Gastrocnemius medialis (tissue), 4 donors: ENCODE measurements around the gene SEMA4G. TPM values are rescaled to one million over a fixed set of nuclear protein-coding genes. Genes with fewer than 3 reads are reported as not detected.
"Not testable (repeated sequence)": the region's sequence is repeated elsewhere in the genome, so short reads cannot be mapped to it uniquely, and the experiment has no call there.

Experiments
- ATAC-seq, 2 donors: fragments of 150-250 bp; one replicate each; pipeline ENCODE4 v1.9.1; 2016
- DNase-seq, 2 donors: peaks; one replicate each; pipeline ENCODE4 v3.0.0-alpha.2; 2019
- H3K27ac ChIP-seq, 4 donors: fragments of 200-600 bp; sonication (generic); 1 replicate in 1 of 4; 2 replicates in 3 of 4; pipeline ENCODE4 v1.5.1; 2016 to 2018; ENCODE audit warnings: mild to moderate bottlenecking in 2 of 4, moderate library complexity in 1 of 4
- H3K27me3 ChIP-seq, 3 donors: fragments of 200-600 bp; sonication (generic) in 2 of 3; 1 replicate in 1 of 3; 2 replicates in 2 of 3; pipeline versions ENCODE4 v1.5.1 to v1.6.0; 2016 to 2019; ENCODE audit warnings: mild to moderate bottlenecking in 1 of 3, moderate library complexity in 1 of 3
- H3K36me3 ChIP-seq, 2 donors: fragments of 200-600 bp; sonication (generic) in 1 of 2; one replicate each; pipeline ENCODE4 v1.5.1; 2017 to 2018
- H3K4me1 ChIP-seq, 2 donors: fragments of 200-600 bp; sonication (generic) in 1 of 2; one replicate each; pipeline ENCODE4 v1.5.1; 2016 to 2017; ENCODE audit warnings: mild to moderate bottlenecking in 2 of 2
- H3K4me3 ChIP-seq, 4 donors: fragments of 200-600 bp; sonication (generic) in 3 of 4; 1 replicate in 1 of 4; 2 replicates in 3 of 4; pipeline ENCODE4 v1.5.1; 2016 to 2019; ENCODE audit warnings: mild to moderate bottlenecking in 2 of 4
- H3K9me3 ChIP-seq, 3 donors: fragments of 200-600 bp; sonication (generic) in 2 of 3; 1 replicate in 1 of 3; 2 replicates in 2 of 3; pipeline ENCODE4 v1.5.1; 2016 to 2019
- POLR2A ChIP-seq, 2 donors: fragments of 450-650 bp; IDR thresholded peaks; one replicate each; pipeline ENCODE4 v1.6.1; 2017; ENCODE audit warnings: antibody characterized with exemption in 2 of 2, mild to moderate bottlenecking in 2 of 2, moderate library complexity in 2 of 2
- in situ Hi-C, 4 donors: fragments of 200-750 bp; cut with MboI; loops; one replicate each; pipeline versions ENCODE4 v1.15.0 to v1.8.0; 2017; ENCODE audit warnings: low sequenced_read_pairs in 4 of 4
- intact Hi-C: fragments of 100-400 bp; cut with DNase I; formaldehyde crosslinking; loops from one replicate; pipeline ENCODE4 v1.15.1; 2023; ENCODE audit warnings: low total_unique reads
- total RNA-seq, 4 donors: library from RNA; depleted of rRNA; stranded (reverse); fragments of >200 nt; gene quantifications; one replicate each; pipeline versions ENCODE4 v1.1.0 to v1.2.3, GENCODE V29; 2016
- TF ChIP-seq, protein P1 (sequence below), 5 experiments: fragments of 450-650 bp in 3 of 5; fragments of 200-600 bp in 2 of 5; sonication (generic) in 2 of 5; IDR thresholded peaks in 4 of 5; conservative IDR thresholded peaks in 1 of 5; 1 replicate in 4 of 5; 2 replicates in 1 of 5; pipeline ENCODE4 v1.5.1; 2016 to 2019; ENCODE audit warnings: antibody characterized with exemption in 5 of 5, mild to moderate bottlenecking in 3 of 5, moderate library complexity in 3 of 5

SEMA4G gene
- total RNA-seq, 4 donors from 2014 or later, result 0.46 to 1.1 (median 0.52) TPM

DNA sequence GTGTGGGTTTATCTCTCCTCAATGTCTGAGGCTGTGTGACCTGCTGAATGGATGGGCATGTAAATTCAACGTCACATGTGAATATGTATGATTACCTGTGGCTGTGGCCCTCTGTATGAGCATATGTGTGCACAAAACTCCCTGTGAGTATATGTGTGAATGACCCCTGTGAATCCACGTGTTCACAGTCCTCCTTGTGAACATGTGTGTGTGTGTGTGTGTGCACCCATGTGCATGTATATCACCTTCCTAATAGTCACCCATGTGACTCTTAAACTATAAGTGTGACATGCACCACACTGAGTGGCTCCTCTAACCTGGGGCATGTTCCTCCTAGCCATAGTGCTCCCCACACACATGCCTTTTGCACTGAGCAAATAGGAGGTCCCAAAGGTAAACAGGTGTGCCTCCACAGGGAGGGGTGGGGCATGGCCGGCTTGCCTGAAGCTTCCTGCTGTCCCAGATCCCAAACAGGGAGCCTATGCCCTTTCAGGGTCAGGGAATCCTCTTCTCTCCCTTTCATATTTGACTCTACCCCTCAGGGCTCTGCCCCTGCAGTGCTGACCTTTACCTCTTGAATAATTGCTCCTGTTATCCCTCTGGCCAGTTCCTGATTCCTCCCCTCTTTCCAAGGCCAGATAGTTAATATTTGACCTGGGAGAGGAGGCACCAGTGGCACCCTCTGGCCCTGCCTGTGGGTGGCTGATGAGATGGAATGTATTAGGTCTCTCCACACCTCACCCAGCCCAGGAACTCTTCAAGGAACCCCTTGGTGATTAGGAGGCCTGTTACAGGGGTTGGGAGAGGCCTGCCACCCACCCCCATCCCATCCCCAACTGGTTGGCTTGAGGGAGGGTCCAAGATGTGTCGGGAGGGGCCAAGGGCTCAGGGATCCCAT is 1.9 kb downstream of the SEMA4G start:
- no peaks in the 10 kb centered on the region for H3K36me3 ChIP-seq
- TF ChIP-seq POLR2A (IDR thresholded peaks at IDR 0.05), result no peak
- TF ChIP-seq, protein P1, sequence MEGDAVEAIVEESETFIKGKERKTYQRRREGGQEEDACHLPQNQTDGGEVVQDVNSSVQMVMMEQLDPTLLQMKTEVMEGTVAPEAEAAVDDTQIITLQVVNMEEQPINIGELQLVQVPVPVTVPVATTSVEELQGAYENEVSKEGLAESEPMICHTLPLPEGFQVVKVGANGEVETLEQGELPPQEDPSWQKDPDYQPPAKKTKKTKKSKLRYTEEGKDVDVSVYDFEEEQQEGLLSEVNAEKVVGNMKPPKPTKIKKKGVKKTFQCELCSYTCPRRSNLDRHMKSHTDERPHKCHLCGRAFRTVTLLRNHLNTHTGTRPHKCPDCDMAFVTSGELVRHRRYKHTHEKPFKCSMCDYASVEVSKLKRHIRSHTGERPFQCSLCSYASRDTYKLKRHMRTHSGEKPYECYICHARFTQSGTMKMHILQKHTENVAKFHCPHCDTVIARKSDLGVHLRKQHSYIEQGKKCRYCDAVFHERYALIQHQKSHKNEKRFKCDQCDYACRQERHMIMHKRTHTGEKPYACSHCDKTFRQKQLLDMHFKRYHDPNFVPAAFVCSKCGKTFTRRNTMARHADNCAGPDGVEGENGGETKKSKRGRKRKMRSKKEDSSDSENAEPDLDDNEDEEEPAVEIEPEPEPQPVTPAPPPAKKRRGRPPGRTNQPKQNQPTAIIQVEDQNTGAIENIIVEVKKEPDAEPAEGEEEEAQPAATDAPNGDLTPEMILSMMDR (IDR thresholded peaks at IDR 0.05 in 4 of 5, conservative IDR thresholded peaks at IDR 0.05 in 1 of 5), result no peak
- in situ Hi-C loops, result no loop called here

GRCh38 chr10:100972115-100972903 is 3.0 kb downstream of the SEMA4G start:
- ATAC-seq (no peak), DNase-seq (no peak)
- in situ Hi-C loops (no loop called here), intact Hi-C loops (no loop called here)
- Histone ChIP-seq H3K4me3 (no peak overlapping the region), H3K27ac (no peak overlapping the region), H3K4me1 (peaks cover 7 to 16% of the 10 kb centered on the region in 2 donors), H3K36me3 (no peaks in the 10 kb centered on the region), H3K27me3 (no peaks in the 10 kb centered on the region), H3K9me3 (no peaks in the 10 kb centered on the region)
- TF ChIP-seq, protein P1 (IDR thresholded peaks at IDR 0.05 in 4 of 5, conservative IDR thresholded peaks at IDR 0.05 in 1 of 5), result no peak
- TF ChIP-seq POLR2A (IDR thresholded peaks at IDR 0.05), result no peak

More for the DNA sequence above, 1.9 kb downstream of the SEMA4G start:
- H3K9me3 ChIP-seq, result no peaks in the 10 kb centered on the region
- DNase-seq, result no peak
- intact Hi-C loops, result no loop called here
- no peak overlapping the region for H3K27ac ChIP-seq
- no peak overlapping the region for H3K4me3 ChIP-seq
- H3K27me3 ChIP-seq, result no peaks in the 10 kb centered on the region
- ATAC-seq, result no peak
- peaks cover 7 to 16% of the 10 kb centered on the region in 2 donors for H3K4me1 ChIP-seq

- in situ Hi-C loops, result no loop called here
- H3K36me3 ChIP-seq, result no peaks in the 10 kb centered on the region
- ATAC-seq (no peak), DNase-seq (no peak)
- no peak overlapping the region for H3K4me3 ChIP-seq
- H3K27me3 ChIP-seq, result no peaks in the 10 kb centered on the region
- TF ChIP-seq, protein P1 (IDR thresholded peaks at IDR 0.05 in 4 of 5, conservative IDR thresholded peaks at IDR 0.05 in 1 of 5), result no peak
- no peak for TF ChIP-seq POLR2A (IDR thresholded peaks at IDR 0.05)
- no peak overlapping the region for H3K27ac ChIP-seq
- H3K9me3 ChIP-seq, result no peaks in the 10 kb centered on the region
- intact Hi-C loops, result no loop called here
- H3K4me1 ChIP-seq, result peaks cover 7 to 16% of the 10 kb centered on the region in 2 donors
These were observed 3.7 kb downstream of the SEMA4G start for GRCh38 chr10:100972904-100973535.

DNA sequence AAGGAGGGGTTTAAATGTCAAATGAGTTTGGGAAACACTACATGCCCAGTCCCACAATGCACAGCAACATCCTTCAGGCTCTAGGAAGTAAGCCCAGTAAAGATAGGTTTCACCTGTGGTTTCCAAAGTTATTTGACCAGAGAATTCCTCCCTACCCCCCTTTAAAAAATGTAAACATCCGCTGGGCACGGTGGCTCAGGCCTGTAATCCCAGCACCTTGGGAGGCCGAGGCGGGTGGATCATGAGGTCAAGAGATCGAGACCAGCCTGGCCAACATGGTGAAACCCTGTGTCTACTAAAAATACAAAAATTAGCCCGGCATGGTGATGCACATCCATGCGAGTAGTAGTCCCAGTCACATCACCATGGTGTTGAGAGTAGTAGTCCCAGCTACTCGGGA is 6.1 kb downstream of the SEMA4G start:
- H3K4me1 ChIP-seq, H3K27ac ChIP-seq, H3K27me3 ChIP-seq, intact Hi-C loops, H3K36me3 ChIP-seq, H3K9me3 ChIP-seq, in situ Hi-C loops, ATAC-seq, H3K4me3 ChIP-seq, DNase-seq: not testable (repeated sequence)

DNA sequence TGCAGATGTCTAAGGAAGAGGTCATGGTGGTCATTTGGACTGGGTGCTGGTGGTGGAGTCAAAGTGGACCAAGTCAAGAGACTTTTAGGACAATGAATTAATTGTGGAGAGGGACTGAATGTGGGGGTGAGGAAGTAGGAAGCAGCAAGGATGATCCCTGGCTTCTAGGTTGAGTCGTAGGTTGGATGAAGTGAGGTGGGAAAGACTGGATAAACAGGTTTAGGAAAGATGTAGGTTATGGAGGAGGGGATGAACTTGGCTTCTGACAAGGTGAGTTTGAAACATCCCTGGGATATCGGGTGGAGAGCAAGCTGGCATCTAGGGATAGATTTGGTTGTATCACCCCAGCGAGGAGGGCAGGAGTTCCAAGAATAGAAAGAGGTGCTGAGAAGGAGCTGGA is 7.6 kb downstream of the SEMA4G start:
- Histone ChIP-seq H3K36me3 (peaks cover 0 to 22% of the 10 kb centered on the region in 2 donors), H3K27me3 (no peaks in the 10 kb centered on the region), H3K4me3 (no peak overlapping the region), H3K4me1 (no peaks in the 10 kb centered on the region), H3K27ac (no peak overlapping the region), H3K9me3 (no peaks in the 10 kb centered on the region)
- TF ChIP-seq POLR2A (IDR thresholded peaks at IDR 0.05), result no peak
- TF ChIP-seq, protein P1 (IDR thresholded peaks at IDR 0.05 in 4 of 5, conservative IDR thresholded peaks at IDR 0.05 in 1 of 5), result no peak
- intact Hi-C loops, result no loop called here
- DNase-seq (no peak), ATAC-seq (no peak)
- in situ Hi-C loops, result no loop called here
